Activated CD8-positive, alpha-beta memory T cell treated with anti-CD3 and anti-CD28 coated beads, Interleukin-2, amount 50 U/mL, for 4 hours (primary cell): Measurements from ENCODE around the gene PRKCD.

Source experiments
- DNase-seq: peaks from one replicate; pipeline ENCODE4 v3.0.0-alpha.2; 2020

Gene PRKCD

DNA sequence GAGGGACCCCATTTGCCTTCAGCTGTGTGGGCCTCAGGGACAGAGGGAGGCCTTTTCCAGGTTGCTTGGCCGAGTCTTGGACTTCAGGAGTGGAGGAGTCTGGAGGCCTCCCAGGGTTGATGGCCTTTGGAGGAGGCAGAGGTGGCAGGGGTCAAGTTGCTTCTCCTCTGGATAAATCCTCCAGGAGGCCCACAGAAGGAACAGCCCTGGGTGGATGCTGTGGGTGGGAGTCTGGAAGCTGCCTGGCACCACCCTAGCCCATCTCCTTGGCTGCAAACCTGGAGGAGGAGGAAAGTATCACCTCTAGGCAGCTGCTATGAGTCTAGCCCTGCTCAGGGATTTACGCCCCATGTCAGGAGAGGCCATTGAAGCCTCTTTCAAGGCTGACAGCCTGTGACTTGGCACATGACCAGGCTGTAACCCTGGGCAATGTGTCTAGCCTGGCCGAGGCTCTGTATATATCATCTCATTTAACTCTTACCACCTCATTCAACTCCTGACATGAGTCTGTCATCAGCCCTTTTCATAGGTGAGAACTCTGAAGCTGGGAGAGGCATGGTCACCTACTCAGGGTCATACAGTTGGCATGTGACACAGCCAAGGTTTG lies 2.9 kb upstream of the PRKCD start:
- DNase-seq = no peak

DNA sequence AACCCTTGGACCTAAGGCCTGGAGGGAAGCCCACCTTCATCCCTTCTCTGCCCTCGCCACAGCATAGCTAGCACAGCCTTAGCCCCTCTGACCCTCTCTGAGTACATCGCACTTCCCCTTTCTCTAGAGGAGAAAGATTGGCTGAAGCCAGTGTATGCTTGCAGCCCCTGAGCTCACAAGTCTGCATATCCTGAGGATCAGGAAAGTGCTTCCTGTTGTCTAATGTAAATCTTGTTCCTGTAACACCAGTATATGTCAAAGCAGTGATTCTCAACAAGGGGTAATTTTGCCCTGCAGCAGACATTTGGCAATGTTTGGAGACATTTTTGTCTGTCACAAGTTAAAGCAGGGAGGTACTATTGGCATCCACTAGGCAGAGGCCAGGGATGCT lies 2.2 kb upstream of the PRKCD start:
- DNase-seq = no peak

GRCh38 chr3:53159156-53160060 lies 1.6 kb upstream of the PRKCD start:
- no peak for DNase-seq

DNA sequence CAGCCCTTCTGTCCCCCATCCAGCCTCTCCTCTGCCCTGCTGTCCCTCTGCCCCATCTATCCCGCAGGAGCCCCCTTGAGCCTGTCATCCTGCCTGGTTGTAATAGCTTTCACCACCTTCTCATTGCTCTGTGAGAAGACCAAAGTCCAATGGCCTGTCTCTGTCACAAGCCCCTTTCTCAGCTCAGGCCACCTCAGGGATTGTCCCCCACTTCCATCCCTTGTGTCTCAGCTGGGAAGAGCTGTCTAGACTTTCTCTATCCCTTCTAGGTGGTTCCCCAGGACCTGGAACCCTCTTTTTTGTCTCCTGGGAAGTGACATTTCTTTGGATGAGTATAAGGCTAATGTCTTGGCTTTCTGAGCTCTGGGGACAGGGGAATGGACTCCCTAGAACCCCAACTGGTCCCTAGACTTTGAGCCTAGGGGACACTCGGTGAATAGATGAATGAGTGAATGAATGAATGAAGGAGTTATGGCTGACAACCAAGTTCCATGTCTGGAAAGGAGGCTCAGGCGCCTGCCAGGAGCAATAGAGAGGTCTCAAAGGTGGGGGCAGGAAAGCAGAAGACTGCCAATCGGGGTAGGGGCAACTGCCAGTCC lies 849 bp upstream of the PRKCD start:
- no peak for DNase-seq

- DNase-seq = no peak
Observed at GRCh38 chr3:53161450-53161819, 426 bp downstream of the PRKCD start.

DNA sequence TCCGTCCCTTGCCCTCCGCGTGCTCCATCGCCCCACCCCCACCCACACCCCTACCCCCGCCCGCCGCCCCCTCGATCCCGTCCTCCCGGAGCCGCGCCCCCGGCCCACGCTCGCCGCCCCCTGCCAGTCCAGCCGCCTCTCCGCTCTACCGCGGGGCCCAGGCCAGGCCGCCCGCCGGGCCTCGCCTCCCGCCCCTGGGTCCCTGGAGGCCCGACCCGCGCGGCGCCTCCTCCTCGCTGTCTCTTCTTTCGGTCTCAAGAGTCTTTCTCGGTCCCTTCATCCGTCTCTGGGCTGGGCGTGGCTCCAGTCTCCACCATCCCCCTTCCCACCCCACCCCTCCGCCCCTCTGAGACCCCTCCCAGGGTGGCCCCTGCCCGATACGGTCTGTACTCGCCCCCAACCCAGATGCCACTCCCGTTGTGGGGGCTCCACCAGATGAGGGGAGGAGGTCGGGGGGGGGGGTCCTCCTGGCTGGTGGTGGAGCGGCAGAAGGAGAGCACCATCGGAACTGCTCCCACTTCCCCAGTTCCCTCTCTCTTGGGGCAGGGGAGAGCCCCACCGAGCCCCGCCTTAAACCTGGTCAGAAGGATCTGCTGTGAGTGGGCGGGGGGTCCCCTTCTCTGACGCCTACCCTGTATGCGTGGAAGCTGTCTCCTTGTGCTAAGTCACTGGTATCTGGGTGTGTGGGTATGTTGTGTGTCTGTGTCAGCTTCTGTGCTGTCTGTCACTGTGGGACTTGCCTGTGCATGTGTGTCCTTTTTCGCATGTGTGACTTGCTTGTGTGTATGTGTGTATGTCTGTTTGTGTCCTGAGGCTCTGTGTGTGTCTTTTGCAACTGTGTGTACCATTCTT lies 1.0 kb downstream of the PRKCD start:
- DNase-seq = peak; percentile 56

- DNase-seq = peak; percentile 68
Observed at GRCh38 chr3:53162672-53163443, 1.8 kb downstream of the PRKCD start.

GRCh38 chr3:53163444-53164387 lies 2.7 kb downstream of the PRKCD start:
- DNase-seq = no peak

DNA sequence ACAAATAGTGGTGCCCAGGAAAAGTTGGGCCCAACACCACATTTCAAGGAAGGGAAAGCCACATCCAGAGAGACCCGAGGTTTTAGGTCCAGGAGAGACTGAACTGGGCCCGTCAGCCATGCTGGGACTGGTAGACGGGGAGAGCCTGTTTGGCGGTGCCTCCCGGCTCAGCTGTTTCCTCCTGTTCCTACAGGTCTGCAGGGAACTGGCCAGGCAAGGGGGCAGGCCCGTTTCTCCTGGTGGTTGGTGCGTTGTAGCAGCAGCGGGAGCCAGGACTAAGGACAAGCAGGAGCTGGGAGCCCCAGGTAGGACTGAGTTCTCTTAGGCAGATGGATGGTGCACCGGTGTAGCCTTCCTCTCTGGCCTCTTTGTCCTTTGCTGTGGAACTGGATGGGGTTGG lies 3.9 kb downstream of the PRKCD start:
- no peak for DNase-seq

GRCh38 chr3:53166206-53166605 lies 5.2 kb downstream of the PRKCD start:
- no peak for DNase-seq

DNA sequence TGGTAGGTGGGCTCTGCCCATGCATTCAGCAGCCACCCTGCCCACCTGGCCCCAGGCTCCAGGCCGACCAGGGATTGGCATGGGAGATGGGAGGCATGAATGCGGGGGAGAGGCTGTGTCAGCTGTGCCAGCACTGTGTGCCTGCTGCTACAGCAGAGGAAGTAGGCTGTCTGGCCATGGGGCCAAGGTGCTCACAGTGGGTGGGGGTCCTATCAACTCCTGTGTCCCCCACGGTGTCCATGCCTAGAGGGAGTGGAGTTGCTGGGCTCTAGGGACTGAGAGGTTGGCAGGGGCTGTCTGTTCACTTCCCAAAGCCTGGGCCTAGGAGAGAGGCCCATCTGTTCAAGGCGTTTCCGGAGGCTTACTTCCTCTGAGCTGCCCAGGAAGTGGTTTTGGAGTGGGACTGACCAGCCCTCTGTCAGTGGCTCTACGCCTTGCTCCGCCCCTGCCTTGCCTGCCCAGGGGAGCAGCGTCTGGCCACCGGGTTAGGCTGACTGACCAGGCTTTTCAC lies 5.8 kb downstream of the PRKCD start:
- no peak for DNase-seq

GRCh38 chr3:53167418-53168174 lies 6.6 kb downstream of the PRKCD start:
- DNase-seq = no peak

DNA sequence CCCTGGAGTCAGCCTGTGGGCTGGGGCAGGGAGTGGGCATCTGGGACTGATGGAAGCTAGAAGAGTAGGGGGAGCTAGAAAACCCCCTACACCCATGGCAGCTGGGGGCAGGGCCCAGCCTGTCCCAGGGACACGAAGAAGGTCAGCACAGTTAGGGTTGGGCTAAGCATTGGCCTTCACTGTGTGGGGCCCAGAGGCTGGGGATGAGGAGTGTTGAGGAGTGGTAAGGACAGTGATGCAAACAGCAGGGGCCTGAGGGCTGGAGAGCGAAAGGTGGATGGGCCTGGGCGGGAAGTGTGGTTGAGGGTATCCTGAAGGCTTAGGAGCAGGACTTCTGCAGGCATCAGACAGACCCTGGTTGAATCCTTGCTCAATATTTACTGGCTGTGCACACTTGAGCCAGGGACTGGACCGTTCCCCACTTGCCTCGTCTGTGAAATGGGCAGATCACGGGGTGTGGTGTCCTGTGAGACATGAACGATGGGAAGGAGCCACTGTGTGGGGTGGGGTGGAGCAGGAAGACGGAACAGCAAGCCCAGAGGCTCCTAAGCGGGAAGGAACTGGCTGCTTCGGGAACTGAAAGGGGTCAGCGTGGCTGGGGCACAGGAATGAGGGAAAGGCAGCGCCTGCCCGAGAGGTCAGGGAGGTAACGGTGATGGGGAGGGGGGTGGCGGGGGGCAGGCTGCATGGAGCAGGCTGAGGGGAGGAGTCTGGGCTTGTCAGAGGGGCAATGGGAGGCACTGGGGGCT lies 7.3 kb downstream of the PRKCD start:
- DNase-seq = no peak

GRCh38 chr3:53169045-53169831 lies 8.2 kb downstream of the PRKCD start:
- no peak for DNase-seq

- no peak for DNase-seq
Observed at GRCh38 chr3:53169832-53170324, 8.9 kb downstream of the PRKCD start.

DNA sequence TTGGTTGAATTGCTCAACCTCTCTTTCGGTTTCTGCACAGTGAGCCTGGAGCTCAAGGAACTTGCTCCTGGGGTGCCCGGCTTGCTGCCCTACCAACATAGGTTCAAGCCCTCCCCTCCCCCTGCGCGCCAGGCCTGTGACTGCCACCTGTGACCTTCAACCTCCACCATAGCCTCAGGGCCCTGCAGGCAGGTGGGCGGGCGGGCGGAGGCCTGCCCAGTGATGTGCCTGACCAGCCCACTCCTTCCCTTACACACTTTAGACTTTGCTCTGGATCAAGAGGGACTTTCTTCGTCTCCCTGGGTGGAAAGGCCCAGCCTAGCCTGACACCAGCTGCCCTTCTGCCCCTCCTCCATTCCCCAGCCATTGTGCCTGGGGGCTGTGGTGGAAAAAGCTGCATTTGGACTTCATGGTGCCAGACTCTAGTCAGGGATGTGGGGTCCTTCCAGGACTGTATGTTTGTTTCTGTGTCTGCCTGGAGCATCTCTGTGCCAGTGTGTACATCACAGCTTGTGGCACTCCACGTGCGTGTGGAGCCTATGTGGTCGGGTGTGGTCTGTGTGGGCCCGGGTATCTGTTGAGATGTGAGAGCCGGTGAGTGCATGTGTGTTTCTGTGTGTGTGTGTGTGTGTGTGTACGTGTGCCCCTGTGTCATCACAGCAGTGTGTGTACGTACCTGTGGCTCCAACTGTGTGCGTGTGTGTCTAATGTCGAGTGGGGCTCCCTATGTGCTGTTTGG lies 9.5 kb downstream of the PRKCD start:
- no peak for DNase-seq

- DNase-seq = no peak
Observed at GRCh38 chr3:53171064-53171418, 10.0 kb downstream of the PRKCD start.
